ENCODE results near the gene LRRC36. TPM values are rescaled to one million over a fixed set of nuclear protein-coding genes. Genes with fewer than 3 reads are reported as not detected.

The LRRC36 gene
- total and polyA plus RNA-seq, 9 of the 15 experiments (the other 6 are each of a cell fraction or from before 2014, with no cell fraction given) = 0.09 to 0.40 (median 0.17) TPM; not detected in 1

GRCh38 chr16:67279296-67280089 lies 47.1 kb upstream of the LRRC36 start, which contains the start of gene PLEKHG4 (continued):
- TF ChIP-seq CREM (IDR thresholded peaks at IDR 0.05; ENCODE audit: low read depth) (peak; percentile 76), BHLHE40 (IDR thresholded peaks at IDR 0.05; ENCODE audit: low read length) (peak; percentile 86), TCF3 (CRISPR knock-in tag; IDR thresholded peaks at IDR 0.05) (no peak), ZNF324 (CRISPR knock-in tag; IDR thresholded peaks at IDR 0.05) (no peak), SPI1 (IDR thresholded peaks at IDR 0.05; ENCODE audit: borderline replicate concordance, low read depth, low read length) (no peak), RBM17 (IDR thresholded peaks at IDR 0.05; ENCODE audit: borderline replicate concordance, low read depth, low read length) (no peak), ATF7 (IDR thresholded peaks at IDR 0.05) (peak; percentile 62; the same call in 1 of the 2 replicates), ZSCAN29 (IDR thresholded peaks at IDR 0.05) (no peak), ZFP91 (CRISPR knock-in tag; IDR thresholded peaks at IDR 0.05) (no peak), KLF1 (tag; IDR thresholded peaks at IDR 0.05) (0 out of 2 replicates have a peak, but pooled peaks have one; percentile 60), CEBPG (CRISPR knock-in tag; IDR thresholded peaks at IDR 0.05) (no peak), CEBPG (tag; conservative IDR thresholded peaks at IDR 0.05 in 1 of 2, IDR thresholded peaks at IDR 0.05 in 1 of 2) (no peak), ZNF699 (CRISPR knock-in tag; IDR thresholded peaks at IDR 0.05; ENCODE audit: insufficient replicate concordance) (no peak), NEUROD1 (IDR thresholded peaks at IDR 0.05; ENCODE audit: borderline replicate concordance, low read depth, low read length, partially characterized antibody) (peak; percentile 39), NFE2L1 (tag; IDR thresholded peaks at IDR 0.05; ENCODE audit: borderline replicate concordance, low read depth) (no peak), E2F1 (CRISPR knock-in tag; IDR thresholded peaks at IDR 0.05) (0 out of 2 replicates have a peak, but pooled peaks have one; percentile 14), DNMT1 (IDR thresholded peaks at IDR 0.05) (no peak), PRDM10 (IDR thresholded peaks at IDR 0.05; ENCODE audit: partially characterized antibody) (no peak), MED1 (CRISPR knock-in tag; IDR thresholded peaks at IDR 0.05; ENCODE audit: borderline replicate concordance) (no peak), ELK3 (CRISPR knock-in tag; IDR thresholded peaks at IDR 0.05) (no peak), SMC3 (conservative IDR thresholded peaks at IDR 0.05; ENCODE audit: insufficient read depth, low read depth, low read length) (peak; percentile 75)

All from K562 (cell line).